T-helper 22 cell (primary cell): ENCODE results near the gene TPST1.
"Not testable (repeated sequence)": the region's sequence is repeated elsewhere in the genome, so short reads cannot be mapped to it uniquely, and the experiment has no call there.

Experiments
- DNase-seq: peaks from one replicate; pipeline ENCODE4 v3.0.0-alpha.2; 2020; ENCODE audit warnings: low read depth

The TPST1 gene

DNA sequence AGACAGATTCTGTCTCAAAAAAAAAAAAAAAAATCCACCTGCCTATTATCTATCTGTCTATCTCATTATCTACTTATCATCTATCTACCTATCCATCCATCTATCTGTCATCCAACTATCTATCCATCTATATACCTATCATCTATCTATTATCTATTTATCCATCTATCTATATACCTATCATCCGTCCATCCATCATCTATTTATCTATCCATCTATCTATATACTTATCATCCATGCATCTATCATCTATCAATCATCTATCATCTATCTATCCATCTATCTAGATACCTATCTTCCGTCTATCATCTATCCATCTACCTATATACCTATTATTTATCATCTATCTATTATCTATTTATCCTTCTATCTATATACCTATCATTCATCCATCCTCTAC, 16.5 kb upstream of the TPST1 start:
- DNase-seq: no peak

DNA sequence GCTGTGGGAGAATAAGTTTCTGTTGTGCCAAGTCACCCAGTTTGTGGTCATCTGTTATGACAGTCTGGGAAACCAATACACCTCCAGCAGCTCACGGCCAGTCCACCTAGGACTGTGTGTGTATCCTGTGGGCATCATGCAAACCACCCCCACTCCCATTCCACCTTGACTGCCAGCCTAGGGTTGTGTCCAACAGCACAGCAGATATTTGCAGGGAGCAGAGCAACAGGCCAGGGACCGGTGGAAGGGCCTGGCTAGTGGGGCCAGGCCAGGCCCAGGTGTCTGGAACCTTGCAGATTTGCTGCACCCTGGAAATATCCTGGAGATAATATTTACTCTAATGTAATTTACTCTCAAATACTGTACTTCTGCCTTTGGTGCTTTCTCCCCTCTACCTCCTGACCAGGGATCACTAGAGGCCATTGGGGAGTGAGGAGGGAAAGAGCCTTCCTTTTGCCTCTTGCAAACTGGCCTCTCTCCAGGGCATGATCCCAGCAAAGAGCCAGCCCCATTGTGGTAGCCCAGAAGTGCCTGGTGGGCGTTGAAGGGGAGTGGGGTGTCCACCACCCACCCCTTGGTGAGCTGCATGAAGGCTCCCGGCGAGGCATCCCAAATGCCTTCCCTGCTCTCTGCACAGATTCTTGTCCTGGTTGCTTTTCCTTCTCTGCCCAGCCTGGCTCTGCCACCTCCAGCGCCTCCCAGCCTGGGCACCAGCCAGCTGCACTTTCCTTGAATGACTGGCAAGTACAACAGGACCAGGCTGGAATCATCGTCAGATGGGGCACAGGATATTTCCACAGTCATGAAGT, 15.2 kb upstream of the TPST1 start:
- no peak for DNase-seq

- no peak for DNase-seq
Observed at GRCh38 chr7:66190504-66190857, 14.7 kb upstream of the TPST1 start.

DNA sequence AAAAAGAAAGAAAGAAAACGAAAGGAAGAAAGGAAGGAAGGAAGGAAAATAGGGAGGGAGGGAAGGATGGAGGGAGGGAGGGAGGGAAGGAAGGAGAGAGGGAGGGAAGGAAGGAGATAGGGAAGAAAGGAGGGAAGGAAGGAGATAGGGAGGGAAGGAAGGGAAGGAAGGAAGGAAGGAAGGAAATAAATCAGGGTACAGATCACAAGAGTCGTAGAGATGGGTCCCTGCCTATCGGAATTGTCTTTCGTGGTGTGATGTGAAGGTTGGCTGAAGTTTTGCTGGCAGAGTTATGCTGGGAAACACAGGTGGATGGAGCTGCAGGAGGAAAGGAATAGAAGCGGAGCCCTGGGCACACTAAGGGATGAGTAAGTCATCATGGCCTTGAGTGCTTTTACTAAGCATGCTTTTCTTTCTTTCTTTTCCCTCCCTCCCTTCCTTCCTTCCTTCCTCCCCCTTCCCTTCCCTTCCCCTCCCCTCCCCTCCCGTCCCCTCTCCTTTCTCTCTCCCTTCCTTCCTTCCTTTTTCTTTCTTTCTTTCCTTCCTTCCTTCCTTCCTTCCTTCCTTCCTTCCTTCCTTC, 11.9 kb upstream of the TPST1 start:
- no peak for DNase-seq

GRCh38 chr7:66198469-66198868, 6.7 kb upstream of the TPST1 start:
- no peak for DNase-seq

- DNase-seq: no peak
Observed at GRCh38 chr7:66198956-66199355, 6.2 kb upstream of the TPST1 start.

- DNase-seq: no peak
Observed at GRCh38 chr7:66202441-66202840, 2.7 kb upstream of the TPST1 start.

- DNase-seq: no peak
Observed at GRCh38 chr7:66205741-66206090, 582 bp downstream of the TPST1 start.

DNA sequence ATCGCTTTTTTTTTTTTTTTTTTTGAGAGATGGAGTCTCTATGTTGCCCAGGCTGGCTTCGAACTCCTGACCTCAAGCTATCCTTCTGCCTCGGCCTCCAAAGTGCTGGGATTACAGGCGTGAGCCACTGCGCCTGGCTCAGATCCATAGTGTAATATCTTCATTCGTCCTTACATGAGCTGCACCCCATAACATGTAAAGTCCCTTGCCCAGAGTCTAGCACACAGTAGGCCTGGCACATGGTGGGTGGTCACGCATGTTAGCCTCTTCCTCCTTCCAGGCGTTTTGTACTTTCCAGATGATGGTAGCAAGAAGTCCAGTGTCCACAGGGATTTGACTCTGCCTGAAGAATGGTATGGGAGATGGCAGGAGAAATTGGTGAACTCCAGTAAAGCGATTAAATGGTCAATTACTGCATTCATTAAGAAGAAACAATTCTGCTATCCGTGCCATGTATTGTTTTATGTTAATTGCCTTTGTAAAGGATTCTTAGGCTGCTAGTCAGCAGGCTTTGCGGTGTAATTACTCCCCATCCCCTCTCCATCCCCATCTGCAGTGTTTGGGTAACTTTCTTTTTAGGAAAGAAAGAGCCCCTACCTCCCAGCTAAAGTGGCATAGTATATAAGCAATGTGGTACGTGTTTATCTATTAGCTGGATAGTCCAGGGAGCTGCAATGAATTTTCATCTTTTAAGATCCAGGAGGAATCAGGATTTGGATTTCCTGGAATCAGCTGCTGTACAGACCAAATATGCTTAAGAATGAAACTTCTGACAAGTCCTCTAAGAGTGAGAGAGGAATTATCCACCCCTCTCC, 1.2 kb downstream of the TPST1 start:
- DNase-seq: no peak

- no peak for DNase-seq
Observed at GRCh38 chr7:66206934-66207240, 1.8 kb downstream of the TPST1 start.

- DNase-seq: no peak
Observed at GRCh38 chr7:66207540-66207939, 2.4 kb downstream of the TPST1 start.

- DNase-seq: no peak
Observed at GRCh38 chr7:66211429-66211828, 6.3 kb downstream of the TPST1 start.

- no peak for DNase-seq
Observed at GRCh38 chr7:66213637-66214036, 8.5 kb downstream of the TPST1 start.

DNA sequence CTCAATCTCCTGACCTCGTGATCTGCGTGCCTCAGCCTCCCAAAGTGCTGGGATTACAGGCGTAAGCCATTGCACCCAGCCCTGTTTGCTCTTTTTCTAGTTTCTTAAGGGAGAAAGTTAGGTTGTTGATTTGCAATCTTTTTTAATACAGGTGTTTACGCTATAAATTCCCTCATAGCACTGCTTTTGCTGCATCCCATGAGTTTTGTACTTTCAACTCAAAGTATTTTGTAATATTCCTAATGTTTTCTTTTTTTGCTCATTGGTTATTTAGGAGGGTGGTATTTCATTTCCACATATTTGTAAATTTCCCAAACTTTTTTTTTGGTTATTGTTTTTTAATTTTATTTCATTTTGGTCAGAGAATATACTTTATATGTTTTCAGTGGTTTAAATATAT, 11.6 kb downstream of the TPST1 start:
- DNase-seq: no peak

DNA sequence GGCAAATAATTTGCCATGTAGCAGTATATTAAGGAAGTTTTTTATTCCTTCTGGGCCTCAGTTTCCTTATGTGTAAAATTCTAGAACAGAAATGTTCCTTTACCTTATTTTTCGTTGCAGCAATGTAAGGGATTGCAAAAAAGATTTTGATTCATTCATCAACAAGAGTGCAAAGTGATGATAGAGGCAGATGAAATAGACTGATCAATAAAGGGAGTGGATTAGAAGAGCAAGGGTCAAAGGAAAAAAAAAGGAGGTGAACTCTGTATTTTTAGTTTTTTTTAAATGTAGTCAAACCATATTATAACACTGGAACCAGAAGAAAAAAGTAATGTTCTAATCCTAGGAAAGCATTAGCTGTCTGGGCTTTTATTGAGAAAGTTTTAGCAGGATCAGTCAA, 14.7 kb downstream of the TPST1 start:
- no peak for DNase-seq

- DNase-seq: no peak
Observed at GRCh38 chr7:66221442-66221841, 16.3 kb downstream of the TPST1 start.

- DNase-seq: no peak
Observed at GRCh38 chr7:66227808-66228207, 22.7 kb downstream of the TPST1 start.

DNA sequence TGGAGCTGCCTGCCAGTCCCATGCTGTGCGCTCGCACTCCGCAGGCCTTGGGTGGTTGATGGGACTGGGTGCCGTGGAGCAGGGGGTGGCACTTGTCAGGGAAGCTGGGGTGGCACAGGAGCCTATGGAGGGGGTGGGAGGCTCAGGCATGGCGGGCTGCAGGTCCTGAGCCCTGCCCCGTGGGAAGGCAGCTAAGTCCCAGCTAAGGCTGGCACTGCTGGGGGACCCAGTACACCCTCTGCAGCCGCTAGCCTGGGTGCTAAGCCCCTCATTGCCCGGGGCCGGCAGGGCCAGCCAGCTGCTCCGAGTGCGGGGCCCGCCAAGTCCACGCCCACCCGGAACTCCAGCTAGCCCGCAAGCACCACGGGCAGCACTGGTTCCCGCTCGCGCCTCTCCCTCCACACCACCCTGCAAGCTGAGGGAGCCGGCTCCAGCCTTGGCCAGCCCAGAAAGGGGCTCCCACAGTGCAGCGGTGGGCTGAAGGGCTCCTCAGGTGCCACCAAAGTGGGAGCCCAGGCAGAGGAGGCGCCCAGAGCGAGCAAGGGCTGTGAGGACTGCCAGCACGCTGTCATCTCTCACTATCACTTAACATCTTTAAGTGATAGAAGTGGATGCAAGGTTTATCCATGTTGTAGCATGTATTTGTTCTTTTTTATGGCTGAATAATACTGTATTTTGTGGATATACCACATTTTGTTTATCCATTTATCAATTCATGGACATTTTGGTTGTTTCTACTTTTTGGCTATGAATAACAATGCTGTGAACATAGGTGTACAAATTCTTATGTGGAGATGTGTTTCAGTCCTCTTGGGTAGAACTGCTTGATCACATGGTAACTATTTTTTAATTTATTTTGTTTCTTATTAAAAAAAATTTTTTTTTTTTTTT, 26.4 kb downstream of the TPST1 start:
- not testable (repeated sequence) for DNase-seq

- DNase-seq: no peak
Observed at GRCh38 chr7:66233638-66234037, 28.5 kb downstream of the TPST1 start.

- no peak for DNase-seq
Observed at GRCh38 chr7:66236713-66237303, 31.7 kb downstream of the TPST1 start.

- DNase-seq: no peak
Observed at GRCh38 chr7:66237906-66238772, 33.0 kb downstream of the TPST1 start.
